Ascending aorta (tissue), 2 donors: ENCODE results near the gene SF3B6. TPM values are rescaled to one million over a fixed set of nuclear protein-coding genes. Genes with fewer than 3 reads are reported as not detected.
"Not testable (repeated sequence)": the region's sequence is repeated elsewhere in the genome, so short reads cannot be mapped to it uniquely, and the experiment has no call there.

Experiments used
- DNase-seq, 2 donors: peaks; one replicate each; pipeline ENCODE4 v3.0.0-alpha.2; 2019; ENCODE audit warnings: low spot score in 2 of 2
- H3K27ac ChIP-seq, 2 donors: fragments of 200-600 bp; sonication (generic); one replicate each; pipeline ENCODE4 v1.5.1; 2016 to 2017; ENCODE audit warnings: mild to moderate bottlenecking in 1 of 2
- H3K27me3 ChIP-seq: fragments of 200-600 bp; sonication (generic); one replicate; pipeline ENCODE4 v1.5.1; 2017
- H3K36me3 ChIP-seq, 2 donors: fragments of 200-600 bp; sonication (generic); one replicate each; pipeline ENCODE4 v1.5.1; 2016
- H3K4me1 ChIP-seq, 2 donors: fragments of 200-600 bp; sonication (generic); one replicate each; pipeline ENCODE4 v1.5.1; 2016 to 2017; ENCODE audit warnings: mild to moderate bottlenecking in 1 of 2
- H3K4me3 ChIP-seq, 2 donors: fragments of 200-600 bp; sonication (generic); one replicate each; pipeline ENCODE4 v1.5.1; 2016 to 2017; ENCODE audit warnings: mild to moderate bottlenecking in 1 of 2
- H3K9me3 ChIP-seq, 2 donors: fragments of 200-600 bp; sonication (generic); one replicate each; pipeline ENCODE4 v1.5.1; 2016
- intact Hi-C: fragments of 100-400 bp; cut with DNase I; formaldehyde crosslinking; loops from one replicate; pipeline ENCODE4 v1.15.1; 2023
- total RNA-seq: library from RNA; depleted of rRNA; stranded (reverse); fragments of >200 nt; gene quantifications from one replicate; pipeline ENCODE4 v1.1.0, GENCODE V29; 2016
- TF ChIP-seq, protein P1 (sequence below), 3 experiments: fragments of 200-600 bp in 2 of 3; fragments of 450-650 bp in 1 of 3; sonication (generic) in 2 of 3; IDR thresholded peaks; one replicate each; pipeline ENCODE4 v1.5.1; 2016 to 2019; ENCODE audit warnings: antibody characterized with exemption in 3 of 3, mild to moderate bottlenecking in 1 of 3, moderate library complexity in 1 of 3

The SF3B6 gene
- total RNA-seq, 1 donor from 2014 or later: 26.9 TPM

GRCh38 chr2:24045511-24046508 is 30.3 kb downstream of the SF3B6 start:
- intact Hi-C loops: loop anchor here (2.0 kb wide), 1 partner anchor 119 kb away; the partner anchor contains the start of gene ATAD2B
- no peaks in the 10 kb centered on the region for H3K36me3 ChIP-seq
- peak overlapping the region; percentile 79 to 86 for H3K4me3 ChIP-seq
- peak overlapping the region in 1 of 2 donors; percentile 11 for H3K27ac ChIP-seq
- peaks cover 0 to 17% of the 10 kb centered on the region in 2 donors for H3K4me1 ChIP-seq
- no peaks in the 10 kb centered on the region for H3K27me3 ChIP-seq
- no peaks in the 10 kb centered on the region for H3K9me3 ChIP-seq
- no peak for DNase-seq
- TF ChIP-seq, protein P1, sequence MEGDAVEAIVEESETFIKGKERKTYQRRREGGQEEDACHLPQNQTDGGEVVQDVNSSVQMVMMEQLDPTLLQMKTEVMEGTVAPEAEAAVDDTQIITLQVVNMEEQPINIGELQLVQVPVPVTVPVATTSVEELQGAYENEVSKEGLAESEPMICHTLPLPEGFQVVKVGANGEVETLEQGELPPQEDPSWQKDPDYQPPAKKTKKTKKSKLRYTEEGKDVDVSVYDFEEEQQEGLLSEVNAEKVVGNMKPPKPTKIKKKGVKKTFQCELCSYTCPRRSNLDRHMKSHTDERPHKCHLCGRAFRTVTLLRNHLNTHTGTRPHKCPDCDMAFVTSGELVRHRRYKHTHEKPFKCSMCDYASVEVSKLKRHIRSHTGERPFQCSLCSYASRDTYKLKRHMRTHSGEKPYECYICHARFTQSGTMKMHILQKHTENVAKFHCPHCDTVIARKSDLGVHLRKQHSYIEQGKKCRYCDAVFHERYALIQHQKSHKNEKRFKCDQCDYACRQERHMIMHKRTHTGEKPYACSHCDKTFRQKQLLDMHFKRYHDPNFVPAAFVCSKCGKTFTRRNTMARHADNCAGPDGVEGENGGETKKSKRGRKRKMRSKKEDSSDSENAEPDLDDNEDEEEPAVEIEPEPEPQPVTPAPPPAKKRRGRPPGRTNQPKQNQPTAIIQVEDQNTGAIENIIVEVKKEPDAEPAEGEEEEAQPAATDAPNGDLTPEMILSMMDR (IDR thresholded peaks at IDR 0.05): no peak

GRCh38 chr2:24043133-24043532 is 33.0 kb downstream of the SF3B6 start:
- H3K27me3 ChIP-seq, H3K4me3 ChIP-seq, H3K9me3 ChIP-seq, DNase-seq, intact Hi-C loops, H3K27ac ChIP-seq: not testable (repeated sequence)
- peaks cover 11% of the 10 kb centered on the region in 2 donors for H3K36me3 ChIP-seq
- H3K4me1 ChIP-seq: peaks cover 0 to 14% of the 10 kb centered on the region in 2 donors

GRCh38 chr2:24040511-24040910 is 35.6 kb downstream of the SF3B6 start:
- Histone ChIP-seq H3K27me3 (no peaks in the 10 kb centered on the region), H3K36me3 (peaks cover 23 to 27% of the 10 kb centered on the region in 2 donors), H3K4me1 (peaks cover 0 to 2% of the 10 kb centered on the region in 2 donors), H3K4me3 (no peak overlapping the region), H3K27ac (no peak overlapping the region), H3K9me3 (no peaks in the 10 kb centered on the region)
- DNase-seq: no peak
- intact Hi-C loops: no loop called here
- TF ChIP-seq, protein P1 (IDR thresholded peaks at IDR 0.05): no peak

DNA sequence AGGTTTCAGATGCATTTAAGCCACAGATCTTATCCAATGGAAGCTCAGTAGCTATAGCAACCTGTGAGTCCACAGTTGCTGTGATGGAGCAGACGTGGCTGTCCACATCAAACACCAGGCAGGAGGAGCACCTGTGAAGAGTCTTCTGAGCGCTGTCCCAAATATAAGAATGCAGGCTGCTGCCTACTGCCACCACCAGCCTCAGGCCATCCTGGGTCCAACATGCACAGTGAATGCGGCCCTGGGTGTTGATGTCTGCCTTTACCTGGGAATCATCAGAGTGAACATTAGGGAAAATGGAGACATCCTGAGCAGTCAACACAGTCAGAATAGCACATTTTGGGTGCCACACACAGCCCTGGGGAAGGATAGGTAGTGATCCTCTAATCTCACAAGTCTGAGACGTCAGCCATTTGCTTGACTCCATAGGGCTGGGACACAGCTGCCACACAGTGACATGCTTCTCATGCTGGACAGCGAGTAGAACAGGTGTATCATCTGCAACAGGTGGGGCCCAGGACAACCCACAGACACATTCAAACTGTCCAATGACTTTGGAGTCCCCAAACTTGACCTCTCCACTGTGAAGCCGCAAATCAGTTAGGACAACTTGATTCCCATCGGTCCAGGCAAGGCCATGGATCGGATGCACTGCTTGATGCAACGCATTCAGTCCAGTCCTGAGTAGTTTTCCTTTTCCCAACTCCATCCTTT is 37.2 kb downstream of the SF3B6 start:
- TF ChIP-seq, protein P1 (IDR thresholded peaks at IDR 0.05): no peak
- H3K9me3 ChIP-seq: no peaks in the 10 kb centered on the region
- no peaks in the 10 kb centered on the region for H3K27me3 ChIP-seq
- intact Hi-C loops: no loop called here
- H3K4me1 ChIP-seq: peaks cover 0 to 2% of the 10 kb centered on the region in 2 donors
- no peak for DNase-seq
- no peak overlapping the region for H3K4me3 ChIP-seq
- H3K36me3 ChIP-seq: peaks cover 23 to 27% of the 10 kb centered on the region in 2 donors
- no peak overlapping the region for H3K27ac ChIP-seq

- H3K27me3 ChIP-seq: no peaks in the 10 kb centered on the region
- H3K4me1 ChIP-seq: no peaks in the 10 kb centered on the region
- no peak overlapping the region for H3K27ac ChIP-seq
- TF ChIP-seq, protein P1 (IDR thresholded peaks at IDR 0.05): no peak
- H3K9me3 ChIP-seq: no peaks in the 10 kb centered on the region
- peaks cover 42 to 60% of the 10 kb centered on the region in 2 donors for H3K36me3 ChIP-seq
- no peak for DNase-seq
- intact Hi-C loops: no loop called here
- no peak overlapping the region for H3K4me3 ChIP-seq
Measured at GRCh38 chr2:24026233-24026632, 49.9 kb downstream of the SF3B6 start.
